ENCODE results near the gene HIRA. TPM values are rescaled to one million over a fixed set of nuclear protein-coding genes. Genes with fewer than 3 reads are reported as not detected.

HIRA gene
- total and polyA plus RNA-seq, 9 of the 15 experiments (the other 6 are each of a cell fraction or from before 2014, with no cell fraction given): 0.96 to 132 (median 58.4) TPM

- peak; percentile 22 for TF ChIP-seq CHD7 (IDR thresholded peaks at IDR 0.05; ENCODE audit: low read depth, low read length)
- no peak for TF ChIP-seq GTF3C2 (IDR thresholded peaks at IDR 0.05; ENCODE audit: borderline replicate concordance, extremely low read depth, insufficient read length)
- peak; percentile 64 for TF ChIP-seq POLR2G (IDR thresholded peaks at IDR 0.05; ENCODE audit: low read depth, low read length)
- no peak for TF ChIP-seq CEBPB (tag; IDR thresholded peaks at IDR 0.05)
- TF ChIP-seq MED1 (CRISPR knock-in tag; IDR thresholded peaks at IDR 0.05; ENCODE audit: borderline replicate concordance): 0 out of 2 replicates have a peak, but pooled peaks have one; percentile 29
- peak; percentile 42; the same call in 1 of the 2 replicates for TF ChIP-seq POLR2AphosphoS5 (IDR thresholded peaks at IDR 0.05; ENCODE audit: control insufficient read depth, insufficient read depth, low read depth, low read length)
- TF ChIP-seq ZNF165 (CRISPR knock-in tag; IDR thresholded peaks at IDR 0.05; ENCODE audit: borderline replicate concordance): no peak
- no peak for TF ChIP-seq TEAD4 (IDR thresholded peaks at IDR 0.05; ENCODE audit: low read length)
- peak; percentile 93 for TF ChIP-seq TEAD4 (CRISPR knock-in tag; IDR thresholded peaks at IDR 0.05; ENCODE audit: borderline replicate concordance)
- 0 out of 2 replicates have a peak, but pooled peaks have one; percentile 4 for TF ChIP-seq PHF8 (IDR thresholded peaks at IDR 0.05; ENCODE audit: borderline replicate concordance, low read length)
- TF ChIP-seq USF1 (CRISPR knock-in tag; IDR thresholded peaks at IDR 0.05): peak; percentile 47; the same call in 1 of the 2 replicates
Observed at GRCh38 chr22:19353363-19354131, 78.0 kb downstream of the HIRA start (continued).
